Neutrophil (primary cell): ENCODE results near the gene SEMA7A.

Experiments used
- H3K27ac ChIP-seq: fragments of 200-600 bp; sonication (generic); 2 replicates; pipeline ENCODE4 v1.5.1; 2016; ENCODE audit warnings: mild to moderate bottlenecking, moderate library complexity
- H3K27me3 ChIP-seq: fragments of 200-600 bp; sonication (generic); 2 replicates; pipeline ENCODE4 v1.6.0; 2016; ENCODE audit warnings: mild to moderate bottlenecking
- H3K36me3 ChIP-seq: fragments of 200-600 bp; sonication (generic); 2 replicates; pipeline ENCODE4 v1.5.1; 2017
- H3K4me1 ChIP-seq, 2 experiments: fragments of 200-600 bp in 1 of 2; sonication (generic) in 1 of 2; 1 replicate in 1 of 2; 2 replicates in 1 of 2; pipeline versions ENCODE4 v1.5.1 to v1.6.1; 2013 to 2016; ENCODE audit warnings: low read depth in 1 of 2, low read length in 1 of 2, mild to moderate bottlenecking in 1 of 2, moderate library complexity in 1 of 2; ENCODE audit not compliant: control insufficient read depth in 1 of 2, insufficient read depth in 1 of 2
- H3K4me3 ChIP-seq, 2 experiments: fragments of 200-600 bp in 1 of 2; sonication (generic) in 1 of 2; 1 replicate in 1 of 2; 2 replicates in 1 of 2; pipeline ENCODE4 v1.5.1; 2013 to 2016; ENCODE audit warnings: low read depth in 1 of 2, low read length in 1 of 2, mild to moderate bottlenecking in 1 of 2, moderate library complexity in 1 of 2
- H3K9me3 ChIP-seq: fragments of 200-600 bp; sonication (generic); 2 replicates; pipeline ENCODE4 v1.5.1; 2016
- TF ChIP-seq, protein P1 (sequence below): fragments of 200-600 bp; sonication (generic); IDR thresholded peaks from 2 replicates; pipeline ENCODE4 v1.5.1; 2016; ENCODE audit warnings: antibody characterized with exemption

The SEMA7A gene

GRCh38 chr15:74445816-74446763 lies 12.3 kb upstream of the SEMA7A start:
- H3K9me3 ChIP-seq, result no peaks in the 10 kb centered on the region
- TF ChIP-seq, protein P1, sequence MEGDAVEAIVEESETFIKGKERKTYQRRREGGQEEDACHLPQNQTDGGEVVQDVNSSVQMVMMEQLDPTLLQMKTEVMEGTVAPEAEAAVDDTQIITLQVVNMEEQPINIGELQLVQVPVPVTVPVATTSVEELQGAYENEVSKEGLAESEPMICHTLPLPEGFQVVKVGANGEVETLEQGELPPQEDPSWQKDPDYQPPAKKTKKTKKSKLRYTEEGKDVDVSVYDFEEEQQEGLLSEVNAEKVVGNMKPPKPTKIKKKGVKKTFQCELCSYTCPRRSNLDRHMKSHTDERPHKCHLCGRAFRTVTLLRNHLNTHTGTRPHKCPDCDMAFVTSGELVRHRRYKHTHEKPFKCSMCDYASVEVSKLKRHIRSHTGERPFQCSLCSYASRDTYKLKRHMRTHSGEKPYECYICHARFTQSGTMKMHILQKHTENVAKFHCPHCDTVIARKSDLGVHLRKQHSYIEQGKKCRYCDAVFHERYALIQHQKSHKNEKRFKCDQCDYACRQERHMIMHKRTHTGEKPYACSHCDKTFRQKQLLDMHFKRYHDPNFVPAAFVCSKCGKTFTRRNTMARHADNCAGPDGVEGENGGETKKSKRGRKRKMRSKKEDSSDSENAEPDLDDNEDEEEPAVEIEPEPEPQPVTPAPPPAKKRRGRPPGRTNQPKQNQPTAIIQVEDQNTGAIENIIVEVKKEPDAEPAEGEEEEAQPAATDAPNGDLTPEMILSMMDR, result no peak
- H3K27me3 ChIP-seq, result no peaks in the 10 kb centered on the region
- peaks cover 68% of the 10 kb centered on the region for H3K36me3 ChIP-seq
- H3K4me3 ChIP-seq, result no peak overlapping the region
- no peak overlapping the region for H3K27ac ChIP-seq
- no peaks in the 10 kb centered on the region for H3K4me1 ChIP-seq

DNA sequence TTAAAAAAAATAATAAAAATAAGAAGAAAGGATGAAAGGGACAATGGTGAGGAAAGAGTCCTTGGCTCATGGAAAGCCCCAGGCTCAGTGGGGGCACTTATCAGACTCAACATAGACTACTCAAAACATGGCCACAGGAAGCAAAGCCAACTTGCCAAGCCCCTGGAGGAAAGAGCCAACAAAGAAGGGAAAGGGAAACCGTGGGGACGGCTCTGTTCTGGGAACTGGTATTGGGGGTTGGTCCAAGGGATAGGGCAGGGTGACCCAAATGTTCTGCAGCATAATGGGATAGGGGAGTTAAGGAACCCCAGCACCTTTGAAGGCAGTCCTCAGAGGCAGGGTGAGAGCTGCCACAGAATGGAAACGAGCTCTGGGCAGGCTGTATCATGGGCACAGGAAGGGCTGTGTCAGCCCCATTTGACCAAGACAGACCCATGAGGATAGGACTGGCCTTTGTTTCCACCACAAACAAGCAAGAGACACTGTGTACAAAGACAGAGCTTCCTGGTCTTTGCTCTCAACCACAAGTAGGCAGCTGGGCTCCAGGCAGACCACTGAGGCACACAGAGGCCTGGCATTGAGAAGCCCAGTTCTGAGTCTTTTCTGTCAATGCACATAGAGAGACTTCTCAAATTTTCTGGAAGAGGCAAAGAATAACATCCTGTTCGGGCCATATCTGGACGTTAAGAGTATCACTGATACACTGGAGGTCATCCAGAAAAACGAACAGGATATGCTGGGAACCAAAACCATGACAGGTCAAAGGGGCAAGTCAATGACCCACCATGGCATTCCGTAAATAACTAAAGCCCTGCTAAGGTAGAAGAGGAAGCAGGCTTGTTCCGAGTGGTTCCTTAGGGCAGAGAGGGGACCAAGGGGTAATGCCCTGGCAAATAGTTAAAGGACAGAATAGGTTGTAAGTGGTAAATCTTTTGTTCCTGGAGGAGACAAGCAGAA lies 10.6 kb upstream of the SEMA7A start:
- Histone ChIP-seq H3K4me3 (no peak overlapping the region), H3K36me3 (peaks cover 51% of the 10 kb centered on the region), H3K27ac (no peak overlapping the region), H3K9me3 (no peaks in the 10 kb centered on the region), H3K27me3 (no peaks in the 10 kb centered on the region), H3K4me1 (no peaks in the 10 kb centered on the region)
- TF ChIP-seq, protein P1, result no peak

GRCh38 chr15:74443100-74443909 lies 9.5 kb upstream of the SEMA7A start:
- H3K27ac ChIP-seq, result no peak overlapping the region
- H3K4me1 ChIP-seq, result no peaks in the 10 kb centered on the region
- no peaks in the 10 kb centered on the region for H3K9me3 ChIP-seq
- H3K4me3 ChIP-seq, result no peak overlapping the region
- H3K27me3 ChIP-seq, result no peaks in the 10 kb centered on the region
- TF ChIP-seq, protein P1, result no peak
- peaks cover 40% of the 10 kb centered on the region for H3K36me3 ChIP-seq

DNA sequence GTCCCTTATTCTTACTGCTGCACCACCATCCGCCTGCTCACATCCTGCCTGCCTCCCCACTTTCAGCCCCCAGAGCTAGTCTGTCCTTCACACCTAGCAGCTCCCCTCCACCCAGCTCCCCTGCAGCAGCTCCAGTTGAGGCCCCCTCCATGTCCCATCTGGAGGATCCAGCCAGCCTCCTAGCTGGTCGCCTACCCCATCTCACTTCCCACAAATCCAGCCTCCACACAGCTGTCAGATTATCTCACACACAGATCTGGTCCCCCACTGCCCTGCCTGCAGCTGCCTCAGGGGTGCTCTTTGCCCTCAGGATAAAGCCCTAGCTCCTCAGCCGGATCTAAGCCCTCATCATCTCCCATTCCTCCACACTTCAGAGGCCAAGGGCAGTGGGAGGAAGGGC lies 8.8 kb upstream of the SEMA7A start:
- Histone ChIP-seq H3K4me1 (no peaks in the 10 kb centered on the region), H3K27me3 (no peaks in the 10 kb centered on the region), H3K4me3 (no peak overlapping the region), H3K36me3 (peaks cover 33% of the 10 kb centered on the region), H3K27ac (no peak overlapping the region), H3K9me3 (no peaks in the 10 kb centered on the region)
- TF ChIP-seq, protein P1, result no peak

DNA sequence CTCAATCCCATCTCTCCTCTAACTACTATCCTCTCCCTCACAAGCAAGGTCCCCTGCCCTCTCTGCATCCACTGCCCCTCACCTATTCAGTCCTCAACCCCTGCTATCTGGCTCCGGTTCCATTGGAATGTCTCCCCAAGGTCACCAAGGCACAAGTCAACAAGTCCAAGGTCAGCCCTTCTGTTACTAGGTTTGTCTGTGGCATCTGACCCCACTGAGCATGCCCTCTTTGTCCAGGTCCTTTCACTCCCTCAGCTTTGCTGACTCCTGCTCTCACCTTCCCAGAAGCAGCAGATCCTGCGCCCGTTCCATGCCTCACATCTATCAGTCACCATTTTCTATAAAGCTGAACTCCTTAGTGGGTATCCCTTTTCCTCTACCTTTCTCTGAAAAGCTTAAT lies 8.3 kb upstream of the SEMA7A start:
- Histone ChIP-seq H3K4me3 (no peak overlapping the region), H3K27ac (no peak overlapping the region), H3K4me1 (no peaks in the 10 kb centered on the region), H3K36me3 (peaks cover 27% of the 10 kb centered on the region), H3K9me3 (no peaks in the 10 kb centered on the region), H3K27me3 (no peaks in the 10 kb centered on the region)
- TF ChIP-seq, protein P1, result no peak
